Activated CD4-positive, alpha-beta T cell treated with anti-CD3 and anti-CD28 coated beads, Interleukin-2, Interleukin-6, amounts not matched to agents 100 ng/mL and 50 ng/mL, durations not matched to agents 16 hours and 8 hours (primary cell): ENCODE measurements around the gene PLEKHH1.
A peak's percentile ranks its signal among the peaks of the same experiment; 100 is the strongest.

Source experiments
- DNase-seq: peaks from one replicate; pipeline ENCODE4 v3.0.0-alpha.2; 2020

Gene PLEKHH1

DNA sequence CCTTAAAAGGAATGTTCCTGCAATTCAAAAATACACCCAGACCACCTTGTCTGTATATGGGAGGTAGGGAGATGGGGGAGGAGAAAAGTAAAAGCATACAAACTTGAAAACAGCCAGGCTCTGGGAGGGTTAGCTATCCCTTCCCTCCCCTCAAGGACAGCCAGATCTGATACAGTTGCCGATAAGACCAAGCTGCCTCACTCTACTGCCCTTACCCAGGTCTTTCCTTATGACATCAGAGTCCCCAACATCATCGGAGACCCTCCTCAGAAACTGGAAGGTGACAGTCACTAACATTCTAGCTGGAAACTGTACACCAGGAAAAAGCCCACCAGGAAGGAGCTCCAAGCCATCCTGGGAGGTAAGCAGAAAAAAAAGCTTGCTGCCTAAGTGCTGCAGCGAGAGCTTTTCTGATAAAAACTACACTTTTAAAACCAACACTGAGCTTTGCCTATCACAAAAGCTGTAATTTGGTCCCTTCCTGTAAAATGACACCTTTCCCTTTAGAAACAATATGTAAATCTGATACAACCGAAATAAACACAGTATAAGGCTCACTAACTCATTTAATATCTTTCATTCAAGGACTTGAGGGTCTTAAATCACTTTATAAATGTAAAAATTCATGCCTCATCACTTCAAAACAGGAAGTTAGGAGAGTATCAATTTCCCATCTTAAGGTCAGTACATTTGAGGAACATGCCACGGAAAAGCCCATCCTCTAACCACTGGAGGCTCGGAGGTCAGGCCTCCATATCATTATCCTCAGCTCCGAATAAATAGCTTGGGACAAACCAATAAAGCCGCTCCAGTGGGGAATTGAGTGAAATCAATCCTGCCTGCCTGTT, 20.4 kb upstream of the PLEKHH1 start:
- no peak for DNase-seq

DNA sequence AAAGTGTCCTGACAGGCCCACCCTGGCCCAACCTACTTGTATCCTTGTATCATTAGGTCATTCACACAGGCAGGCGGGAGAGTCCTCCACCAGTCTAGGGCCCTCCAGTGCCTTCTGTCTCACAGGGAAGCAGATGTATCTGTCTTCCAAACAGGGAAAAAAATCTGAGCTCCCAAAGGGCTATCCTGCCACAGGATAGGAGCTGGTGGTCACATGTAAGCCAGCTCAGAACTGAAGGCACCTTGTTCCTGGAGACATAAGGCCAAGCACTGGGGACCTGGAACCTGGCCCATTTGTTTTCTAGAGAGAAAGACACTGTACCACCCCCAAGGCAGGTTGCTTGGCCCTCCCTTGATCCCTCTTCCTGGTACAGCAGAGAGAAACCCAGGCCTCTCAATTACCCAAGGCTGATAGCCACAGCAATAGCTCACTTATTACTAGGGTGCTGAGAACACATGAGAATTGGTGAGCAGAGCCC, 19.4 kb upstream of the PLEKHH1 start:
- DNase-seq: no peak

GRCh38 chr14:67514203-67514607, 18.9 kb upstream of the PLEKHH1 start:
- DNase-seq: no peak

DNA sequence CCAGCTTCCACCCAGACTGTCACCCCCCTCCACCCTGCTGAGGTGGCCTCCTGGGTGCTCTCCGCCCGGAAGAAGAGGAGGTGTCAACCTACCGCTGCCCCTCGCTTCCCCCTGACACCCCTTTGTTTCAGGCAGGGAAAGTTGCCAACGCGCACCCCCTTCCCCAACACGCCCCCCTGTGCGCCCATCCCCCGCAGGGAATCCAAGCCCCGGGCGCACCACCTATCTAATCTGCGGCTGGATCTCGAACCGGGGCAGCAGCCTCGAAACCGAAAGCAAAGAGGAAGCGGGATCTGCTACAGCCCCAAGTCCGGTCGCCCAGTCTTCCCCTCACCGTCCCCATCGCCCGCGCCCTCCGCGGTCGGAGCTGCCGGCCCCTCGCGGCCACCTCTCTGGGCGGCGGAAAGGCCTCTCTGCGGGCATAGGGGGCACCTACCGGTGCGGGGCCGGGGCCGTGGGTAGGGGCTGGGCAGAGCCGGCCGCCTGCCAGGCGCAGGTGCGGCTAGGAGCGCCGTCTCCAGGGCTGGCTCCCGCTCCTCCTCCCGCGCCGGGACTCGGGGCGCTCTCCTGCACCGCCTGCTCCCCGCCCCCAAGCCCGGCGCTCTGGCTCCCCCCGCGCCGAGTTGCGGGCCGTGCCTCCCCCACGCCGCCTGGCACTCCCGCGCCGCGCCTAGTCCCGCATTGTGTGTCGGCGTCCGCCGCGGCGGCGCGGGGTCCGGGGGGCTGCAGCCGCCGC, 18.3 kb upstream of the PLEKHH1 start:
- peak; percentile 35 for DNase-seq

DNA sequence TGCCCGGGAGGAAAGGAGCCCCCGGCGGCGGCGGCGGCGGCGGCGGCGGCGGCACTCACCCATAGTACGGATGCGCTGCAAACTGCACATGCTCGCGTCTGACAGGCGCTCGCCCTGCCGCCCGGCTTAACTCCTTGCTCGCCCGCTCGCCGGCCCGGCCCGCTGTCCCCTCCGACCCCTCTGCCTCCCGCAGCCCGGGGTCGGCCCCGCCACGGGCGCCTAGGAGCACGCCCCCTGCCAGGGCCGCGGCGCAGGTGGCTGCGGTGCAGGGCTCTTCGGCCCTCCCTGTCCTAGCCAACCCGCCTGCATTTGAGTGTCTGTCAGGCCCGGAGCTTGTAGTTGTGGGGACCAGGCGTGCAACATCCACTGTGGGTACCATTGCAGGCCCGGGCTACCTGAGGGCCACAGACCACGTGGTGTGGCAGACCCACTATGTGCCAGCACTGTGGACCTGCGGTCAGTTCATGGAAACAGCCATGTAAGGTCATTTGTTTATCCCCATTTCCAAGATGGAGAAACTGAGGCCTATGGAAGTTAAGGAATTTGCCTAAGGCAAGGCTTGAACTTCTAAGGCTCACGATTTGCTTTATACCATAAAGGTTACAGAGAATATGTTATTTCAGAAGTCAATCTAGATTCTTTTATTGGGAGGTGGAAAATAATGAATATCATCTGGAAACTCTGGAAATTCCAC, 17.6 kb upstream of the PLEKHH1 start:
- peak; percentile 40 for DNase-seq

- no peak for DNase-seq
These were observed 16.4 kb upstream of the PLEKHH1 start for GRCh38 chr14:67516676-67517075.

GRCh38 chr14:67517083-67517482, 16.0 kb upstream of the PLEKHH1 start:
- no peak for DNase-seq

DNA sequence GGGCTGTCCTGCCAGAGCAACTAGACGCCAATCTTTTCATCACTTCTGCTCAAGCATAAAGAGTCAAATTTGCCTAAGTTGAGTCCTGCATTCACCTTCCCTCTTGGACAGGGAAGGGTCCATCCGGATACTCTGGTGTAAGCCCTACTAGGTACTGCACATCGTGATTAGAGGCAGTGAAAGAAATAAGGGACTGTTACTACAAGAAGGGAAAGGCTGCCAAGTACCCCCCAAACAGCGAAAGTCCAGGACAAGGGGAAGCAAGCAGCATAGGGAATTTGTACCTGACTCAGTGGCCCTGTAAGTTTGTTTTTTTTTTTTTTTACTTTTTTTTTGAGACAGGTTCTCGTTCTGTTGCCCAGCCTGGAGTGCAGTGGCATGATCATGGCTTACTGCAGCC, 13.7 kb upstream of the PLEKHH1 start:
- no peak for DNase-seq

DNA sequence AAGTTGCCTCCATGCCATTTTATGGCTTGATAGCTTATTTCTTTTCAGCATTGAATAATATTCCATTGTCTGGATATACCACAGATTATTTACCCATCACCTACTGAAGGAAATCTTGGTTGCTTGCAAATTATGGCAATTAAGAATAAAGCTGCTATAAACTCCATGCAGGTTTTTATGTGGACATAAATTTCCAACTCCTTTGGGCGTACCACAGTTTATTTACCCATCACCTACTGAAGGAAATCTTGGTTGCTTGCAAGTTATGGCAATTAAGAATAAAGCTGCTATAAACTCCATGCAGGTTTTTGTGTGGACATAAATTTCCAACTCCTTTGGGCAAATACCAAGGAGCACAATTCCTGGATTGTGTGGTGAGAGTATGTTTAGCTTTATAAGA, 12.6 kb upstream of the PLEKHH1 start:
- no peak for DNase-seq

GRCh38 chr14:67522270-67522669, 10.8 kb upstream of the PLEKHH1 start:
- DNase-seq: no peak

- no peak for DNase-seq
These were observed 9.1 kb upstream of the PLEKHH1 start for GRCh38 chr14:67523764-67524633.

GRCh38 chr14:67524634-67524963, 8.5 kb upstream of the PLEKHH1 start:
- DNase-seq: no peak

DNA sequence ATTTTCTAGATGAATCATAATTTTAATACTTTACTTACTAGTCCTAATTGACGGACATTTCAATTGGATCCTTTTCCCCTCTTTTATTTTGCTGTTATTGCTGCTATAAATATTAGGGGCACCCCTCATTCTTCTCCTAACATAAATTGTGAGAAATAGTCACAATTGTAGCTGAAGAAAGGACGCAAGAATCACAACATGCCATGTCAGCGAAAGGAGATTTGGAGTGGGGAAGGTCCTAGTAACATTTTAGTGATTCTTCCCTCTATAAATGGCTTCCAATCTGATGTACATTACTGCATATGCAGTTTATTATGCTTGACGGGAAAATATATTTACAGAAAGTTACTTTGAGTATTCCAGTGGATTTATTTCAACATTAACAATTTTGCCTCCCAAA, 7.7 kb upstream of the PLEKHH1 start:
- DNase-seq: no peak

- no peak for DNase-seq
These were observed 6.9 kb upstream of the PLEKHH1 start for GRCh38 chr14:67526181-67526580.

DNA sequence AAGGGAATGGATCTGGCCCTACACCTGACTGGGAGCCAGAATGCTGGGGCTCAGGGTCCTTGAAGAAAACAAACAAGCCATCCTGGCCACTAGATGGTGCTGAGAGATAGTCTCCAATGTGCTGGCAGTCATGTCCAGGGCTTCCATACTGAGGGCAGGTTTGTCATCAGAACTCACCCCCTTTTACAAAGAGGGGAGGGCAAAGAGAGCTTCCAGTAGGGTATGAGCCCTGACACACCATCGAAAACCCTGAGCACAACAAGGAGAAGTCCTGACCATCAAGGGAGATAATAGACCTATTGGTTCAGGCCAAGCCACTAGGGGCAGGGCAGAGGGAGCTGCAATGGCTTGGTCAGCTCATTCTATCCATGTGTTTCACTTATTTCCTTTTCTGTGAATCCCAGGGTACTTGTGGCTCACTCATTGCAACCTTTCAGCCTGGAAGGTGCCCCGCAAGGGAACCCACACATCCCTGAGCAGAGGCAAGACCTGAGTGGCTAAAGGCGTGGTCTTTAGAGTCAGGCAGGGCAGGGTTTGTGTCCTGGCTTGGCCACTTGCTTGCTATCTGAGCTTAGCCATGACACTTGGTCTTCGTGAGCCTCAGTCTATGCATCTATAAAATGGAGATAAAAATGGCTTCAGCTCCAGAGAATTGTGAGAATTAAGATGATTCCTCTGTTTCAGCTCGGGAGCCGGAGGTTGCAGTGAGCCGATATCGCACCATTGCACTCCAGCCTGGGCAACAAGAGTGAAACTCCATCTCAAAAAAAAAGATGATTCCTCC, 6.2 kb upstream of the PLEKHH1 start:
- DNase-seq: peak; percentile 51

GRCh38 chr14:67527756-67528155, 5.3 kb upstream of the PLEKHH1 start:
- no peak for DNase-seq

DNA sequence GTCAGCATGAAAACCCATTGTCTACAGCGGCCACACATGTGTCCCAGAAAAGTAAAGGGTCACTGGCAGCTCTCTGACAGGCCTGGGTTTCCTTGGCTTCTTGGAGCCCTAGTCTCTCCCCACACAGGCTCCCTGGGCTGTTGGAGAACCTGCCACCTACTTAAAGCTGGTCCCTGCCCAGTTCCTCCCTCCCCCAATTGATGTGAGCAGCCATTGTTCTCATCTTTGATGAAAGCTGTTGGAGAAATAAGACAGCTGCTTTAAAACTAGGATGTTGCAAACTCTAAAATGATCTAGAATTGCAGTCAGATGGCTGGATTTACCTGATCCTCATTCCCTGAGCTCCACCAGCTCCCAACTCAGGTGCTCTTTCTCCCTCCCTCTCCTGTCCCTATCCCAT, 4.8 kb upstream of the PLEKHH1 start:
- DNase-seq: no peak

DNA sequence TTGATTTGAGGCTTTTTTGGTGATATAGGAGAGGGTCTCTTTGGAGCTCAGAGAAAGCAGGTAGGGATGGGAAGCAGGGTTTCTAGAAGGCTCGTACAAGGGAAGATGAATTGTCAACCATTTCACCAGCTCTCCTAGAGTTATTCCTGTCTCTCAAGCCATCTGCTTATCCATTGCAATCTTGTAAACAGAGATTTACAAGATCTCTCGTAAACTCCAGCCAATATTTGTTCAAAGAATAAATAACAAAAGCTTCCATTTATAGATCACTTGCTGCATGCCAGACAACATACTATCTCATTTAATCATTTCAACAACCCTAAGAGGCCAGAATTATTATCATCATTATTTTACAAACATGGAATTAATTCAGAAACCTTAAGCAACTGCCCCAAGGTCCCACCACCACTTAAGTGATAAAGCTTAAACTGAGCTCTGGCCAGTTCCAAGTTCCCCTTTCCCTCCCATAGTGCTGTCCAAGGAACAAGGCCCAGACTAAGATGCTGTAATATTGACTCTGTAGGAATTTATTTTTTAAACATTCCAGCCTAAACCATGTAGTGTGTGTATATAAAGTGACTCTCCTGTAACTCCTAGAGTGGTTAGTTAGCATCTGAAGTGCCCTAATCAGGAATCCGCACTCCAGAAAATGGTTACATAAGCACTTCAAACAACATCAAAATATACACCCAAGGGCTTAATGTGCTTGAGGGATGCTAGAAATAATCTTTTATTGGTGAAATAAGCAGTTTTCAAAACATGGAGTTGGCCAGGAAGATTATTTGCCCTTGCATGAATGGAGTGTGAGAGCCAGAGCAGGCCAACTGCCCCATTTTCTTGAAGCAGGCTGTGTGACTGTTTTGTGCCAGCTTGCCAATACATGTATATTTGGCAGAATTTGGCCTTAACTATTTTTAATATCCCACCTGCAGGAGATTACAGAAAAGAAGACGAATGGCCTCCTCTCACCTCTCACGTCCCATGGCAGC, 2.8 kb upstream of the PLEKHH1 start:
- no peak for DNase-seq

GRCh38 chr14:67532606-67532997, 488 bp upstream of the PLEKHH1 start:
- no peak for DNase-seq

DNA sequence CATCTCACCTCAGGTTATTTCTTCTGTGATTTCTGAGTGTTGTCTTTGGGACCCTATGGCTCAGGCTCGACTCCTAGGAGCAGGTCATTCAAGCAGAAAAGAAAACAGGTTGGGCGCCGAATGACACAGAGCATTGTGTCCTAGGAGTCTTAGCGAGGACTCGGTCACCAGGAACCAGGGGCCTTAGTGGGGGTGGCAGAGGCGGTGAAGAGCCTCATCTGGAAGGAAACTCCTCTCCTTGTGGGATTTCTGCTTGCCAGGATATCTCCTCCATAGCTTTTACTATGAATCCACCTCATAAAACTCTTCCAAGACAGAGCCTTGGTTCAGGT, 630 bp downstream of the PLEKHH1 start:
- no peak for DNase-seq

- DNase-seq: no peak
These were observed 3.0 kb downstream of the PLEKHH1 start for GRCh38 chr14:67536087-67536486.
